ENCODE data around the gene TMEM151B.

The TMEM151B gene

GRCh38 chr6:44278774-44279697 lies 8.8 kb downstream of the TMEM151B start:
- DNase-seq (ENCODE audit: low read depth): no peak

DNA sequence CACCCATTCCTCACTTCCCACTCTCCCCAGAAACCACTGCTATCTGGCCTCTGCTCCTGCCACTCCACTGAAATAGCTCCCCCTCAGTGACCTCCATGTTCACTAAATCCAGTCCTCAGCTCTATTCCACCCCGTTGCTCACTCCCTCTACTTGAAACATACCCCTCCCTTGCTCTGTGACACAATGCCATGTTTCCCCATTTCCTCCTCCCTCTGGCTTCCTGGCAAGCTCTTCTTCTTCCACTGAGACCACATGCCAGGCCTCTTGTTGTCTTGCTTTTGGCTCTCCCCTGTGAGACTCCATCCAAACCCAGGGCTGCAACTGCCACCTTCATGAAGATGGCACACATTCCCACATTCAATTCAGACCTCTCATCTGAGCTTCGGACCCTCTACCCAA lies 13.9 kb downstream of the TMEM151B start:
- no peak for DNase-seq (ENCODE audit: low read depth)

DNA sequence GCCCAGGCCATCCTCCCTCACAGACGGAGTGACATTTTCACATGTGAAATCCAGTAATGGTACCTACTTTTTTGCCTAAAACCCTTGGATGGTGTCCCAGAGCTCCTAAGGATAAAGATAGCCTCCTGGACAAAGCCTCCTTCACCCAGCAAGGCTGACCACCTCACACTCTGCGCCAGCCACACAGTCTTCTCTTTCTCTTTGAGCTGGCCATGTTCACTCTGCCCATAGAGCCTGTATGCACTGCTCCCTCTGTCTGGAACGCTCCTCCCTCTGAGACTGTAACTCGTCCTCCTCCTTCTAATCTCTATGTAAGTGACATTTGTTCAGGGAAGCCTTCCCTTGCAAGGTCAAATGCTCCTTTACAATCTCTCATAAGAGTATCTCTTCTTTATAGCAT lies 14.6 kb downstream of the TMEM151B start:
- no peak for DNase-seq (ENCODE audit: low read depth)

DNA sequence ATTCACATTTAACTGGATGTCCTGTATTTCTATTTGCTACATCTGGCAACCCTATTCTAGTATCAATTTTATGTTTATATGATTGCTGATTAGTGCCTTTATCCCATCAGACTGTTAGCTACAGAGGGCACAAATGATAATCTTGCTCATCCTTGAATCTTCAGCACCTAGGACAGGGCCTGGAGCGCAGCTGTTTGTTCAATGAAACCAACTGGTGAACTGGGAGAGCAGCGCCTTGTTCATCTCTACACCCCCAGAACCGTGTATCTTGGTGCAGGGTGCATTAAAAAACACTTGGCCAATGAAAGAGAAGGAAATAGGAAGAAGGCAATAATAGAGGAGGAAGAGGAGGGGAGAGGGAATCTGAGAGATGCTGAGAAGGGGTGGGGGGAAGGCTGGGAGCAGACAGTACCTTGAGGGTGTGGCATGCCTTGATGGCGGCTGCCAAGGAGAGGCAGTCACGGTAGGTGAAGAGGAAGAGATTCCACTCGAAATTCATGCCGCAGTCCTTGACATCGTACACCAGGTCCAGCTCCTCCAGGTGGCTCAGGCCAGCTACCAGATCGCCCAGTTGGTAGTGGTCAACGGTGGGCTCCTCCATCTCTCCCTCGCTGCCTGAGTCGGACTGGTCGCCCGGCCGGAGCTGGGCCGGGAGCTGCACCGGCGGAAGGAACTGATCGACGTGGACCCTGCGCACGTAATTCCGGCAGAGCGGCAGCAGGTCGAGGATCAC lies 15.5 kb downstream of the TMEM151B start:
- DNase-seq (ENCODE audit: low read depth): no peak

GRCh38 chr6:44286285-44286565 lies 16.0 kb downstream of the TMEM151B start:
- DNase-seq (ENCODE audit: low read depth): no peak

- DNase-seq (ENCODE audit: low read depth): no peak
These were observed 16.5 kb downstream of the TMEM151B start for GRCh38 chr6:44286747-44287146.

GRCh38 chr6:44289726-44290260 lies 19.5 kb downstream of the TMEM151B start:
- DNase-seq (ENCODE audit: low read depth): no peak

GRCh38 chr6:44291841-44292240 lies 21.6 kb downstream of the TMEM151B start:
- DNase-seq (ENCODE audit: low read depth): no peak

GRCh38 chr6:44292661-44293365 lies 22.6 kb downstream of the TMEM151B start:
- no peak for DNase-seq (ENCODE audit: low read depth)

- no peak for DNase-seq (ENCODE audit: low read depth)
These were observed 24.9 kb downstream of the TMEM151B start for GRCh38 chr6:44294832-44295791.

- DNase-seq (ENCODE audit: low read depth): peak; percentile 36
These were observed 27.1 kb downstream of the TMEM151B start for GRCh38 chr6:44297063-44298038.

- DNase-seq (ENCODE audit: low read depth): no peak
These were observed 28.0 kb downstream of the TMEM151B start for GRCh38 chr6:44298055-44298803.

- DNase-seq (ENCODE audit: low read depth): no peak
These were observed 28.6 kb downstream of the TMEM151B start for GRCh38 chr6:44298864-44299263.

DNA sequence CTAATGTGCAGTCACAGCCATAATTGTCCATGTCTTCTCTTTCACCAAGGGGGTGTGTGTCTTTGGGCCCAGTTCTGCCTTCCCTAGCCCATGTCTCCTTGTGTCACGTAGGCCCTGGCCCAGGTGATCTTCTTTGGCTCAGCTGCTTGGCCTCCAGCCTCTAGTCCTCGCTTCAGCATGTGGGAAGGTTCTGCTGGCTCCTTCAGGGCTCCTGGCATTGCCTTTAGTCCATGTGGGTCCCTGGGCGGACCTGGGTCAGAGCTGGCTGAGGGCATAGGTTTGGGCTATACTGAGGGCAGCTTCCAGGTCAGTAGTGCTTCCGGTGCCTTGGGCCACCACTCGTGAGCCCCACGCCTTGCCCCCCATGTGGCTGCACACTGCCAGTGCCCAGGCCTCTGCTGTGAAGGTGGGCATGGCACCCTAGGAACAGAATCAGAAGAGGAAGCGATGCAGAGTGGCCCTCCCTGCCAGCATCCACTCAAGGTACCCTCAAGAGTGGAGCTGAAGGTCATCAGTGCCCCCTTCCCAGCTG lies 30.1 kb downstream of the TMEM151B start:
- no peak for DNase-seq (ENCODE audit: low read depth)

DNA sequence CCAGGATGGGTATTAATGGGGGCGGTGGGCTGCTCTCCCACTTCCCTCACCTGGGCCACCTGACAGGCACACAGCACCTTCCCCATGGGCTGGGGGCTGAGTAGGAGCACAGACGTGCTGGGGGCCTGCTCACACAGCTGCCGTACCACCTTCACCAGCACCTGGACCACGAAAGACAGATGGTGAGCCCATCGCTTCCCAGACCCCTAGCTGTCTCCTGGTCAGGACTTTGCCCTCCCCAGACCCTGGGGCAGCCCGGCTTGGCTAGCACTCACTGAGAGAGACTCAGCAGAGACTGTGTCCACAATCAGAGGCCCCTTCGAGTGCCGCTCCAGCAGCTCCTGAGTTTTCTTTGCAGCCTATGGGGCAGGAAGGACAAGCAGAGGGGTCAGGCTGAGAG lies 30.9 kb downstream of the TMEM151B start:
- DNase-seq (ENCODE audit: low read depth): no peak

GRCh38 chr6:44301782-44302564 lies 31.7 kb downstream of the TMEM151B start:
- DNase-seq (ENCODE audit: low read depth): no peak

- DNase-seq (ENCODE audit: low read depth): no peak
These were observed 32.6 kb downstream of the TMEM151B start for GRCh38 chr6:44302856-44303255.

DNA sequence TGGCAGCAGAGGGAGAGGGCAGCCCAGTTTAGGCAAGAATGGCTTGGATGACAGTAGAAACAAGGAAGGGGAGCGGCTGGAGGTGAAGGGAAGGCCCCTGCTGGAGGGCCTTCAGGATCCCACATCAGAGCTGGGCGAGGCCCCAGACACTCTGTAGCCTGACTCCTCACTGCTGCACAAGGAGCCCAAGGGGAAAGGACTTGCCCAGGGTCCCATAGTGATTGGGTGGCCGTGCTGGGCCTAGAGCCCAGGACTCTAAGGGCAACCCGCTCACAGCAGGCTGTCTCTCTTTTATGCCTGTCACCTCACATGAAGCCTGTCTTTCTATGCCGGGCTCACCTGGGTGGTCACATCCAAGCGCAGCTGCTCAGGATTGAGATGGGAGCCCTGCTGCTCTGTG lies 33.6 kb downstream of the TMEM151B start:
- no peak for DNase-seq (ENCODE audit: low read depth)
